ENCODE results near the gene GSTA5.
"Not testable (repeated sequence)": the region's sequence is repeated elsewhere in the genome, so short reads cannot be mapped to it uniquely, and the experiment has no call there.

Gene GSTA5

DNA sequence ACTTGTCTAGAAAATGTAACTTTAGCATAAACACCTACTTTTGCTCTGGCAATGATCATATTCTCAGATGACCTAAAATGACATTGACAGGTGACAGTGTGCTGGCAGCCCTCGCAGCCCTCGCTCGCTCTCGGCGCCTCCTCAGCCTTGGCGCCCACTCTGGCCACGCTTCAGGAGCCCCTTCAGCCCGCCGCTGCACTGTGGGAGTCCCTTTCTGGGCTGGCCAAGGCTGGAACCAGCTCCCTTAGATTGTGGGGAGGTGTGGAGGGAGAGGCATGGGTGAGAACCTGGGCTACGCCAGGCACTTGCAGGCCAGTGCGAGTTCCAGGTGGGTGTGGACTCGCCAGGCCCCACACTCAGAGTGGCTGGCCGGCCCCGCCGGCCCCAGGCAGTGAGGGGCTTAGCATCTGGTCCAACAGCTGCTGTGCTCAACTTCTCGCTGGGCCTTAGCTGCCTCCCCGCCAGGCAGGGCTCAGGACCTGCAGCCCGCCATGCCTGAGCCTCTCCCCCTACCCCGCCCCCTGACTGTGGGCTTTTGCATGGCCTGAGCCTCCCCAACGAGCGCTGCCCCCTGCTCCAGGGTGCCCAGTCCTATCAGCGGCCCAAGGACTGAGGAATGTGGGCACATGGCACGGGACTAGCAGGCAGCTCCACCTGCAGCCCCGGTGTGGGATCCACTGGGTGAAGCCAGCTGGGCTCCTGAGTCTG lies 54.2 kb downstream of the GSTA5 start:
- Histone ChIP-seq H3K4me3 (ENCODE audit: low read depth, low read length) (no peak overlapping the region), H3K27me3 (no peaks in the 10 kb centered on the region), H3K36me3 (no peaks in the 10 kb centered on the region), H3K9me3 (no peaks in the 10 kb centered on the region; the same call in 1 of the 2 replicates), H3K4me1 (no peaks in the 10 kb centered on the region)
- no peak for DNase-seq
- TF ChIP-seq, protein P1, sequence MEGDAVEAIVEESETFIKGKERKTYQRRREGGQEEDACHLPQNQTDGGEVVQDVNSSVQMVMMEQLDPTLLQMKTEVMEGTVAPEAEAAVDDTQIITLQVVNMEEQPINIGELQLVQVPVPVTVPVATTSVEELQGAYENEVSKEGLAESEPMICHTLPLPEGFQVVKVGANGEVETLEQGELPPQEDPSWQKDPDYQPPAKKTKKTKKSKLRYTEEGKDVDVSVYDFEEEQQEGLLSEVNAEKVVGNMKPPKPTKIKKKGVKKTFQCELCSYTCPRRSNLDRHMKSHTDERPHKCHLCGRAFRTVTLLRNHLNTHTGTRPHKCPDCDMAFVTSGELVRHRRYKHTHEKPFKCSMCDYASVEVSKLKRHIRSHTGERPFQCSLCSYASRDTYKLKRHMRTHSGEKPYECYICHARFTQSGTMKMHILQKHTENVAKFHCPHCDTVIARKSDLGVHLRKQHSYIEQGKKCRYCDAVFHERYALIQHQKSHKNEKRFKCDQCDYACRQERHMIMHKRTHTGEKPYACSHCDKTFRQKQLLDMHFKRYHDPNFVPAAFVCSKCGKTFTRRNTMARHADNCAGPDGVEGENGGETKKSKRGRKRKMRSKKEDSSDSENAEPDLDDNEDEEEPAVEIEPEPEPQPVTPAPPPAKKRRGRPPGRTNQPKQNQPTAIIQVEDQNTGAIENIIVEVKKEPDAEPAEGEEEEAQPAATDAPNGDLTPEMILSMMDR (IDR thresholded peaks at IDR 0.05; ENCODE audit: low read depth, low read length), result no peak

DNA sequence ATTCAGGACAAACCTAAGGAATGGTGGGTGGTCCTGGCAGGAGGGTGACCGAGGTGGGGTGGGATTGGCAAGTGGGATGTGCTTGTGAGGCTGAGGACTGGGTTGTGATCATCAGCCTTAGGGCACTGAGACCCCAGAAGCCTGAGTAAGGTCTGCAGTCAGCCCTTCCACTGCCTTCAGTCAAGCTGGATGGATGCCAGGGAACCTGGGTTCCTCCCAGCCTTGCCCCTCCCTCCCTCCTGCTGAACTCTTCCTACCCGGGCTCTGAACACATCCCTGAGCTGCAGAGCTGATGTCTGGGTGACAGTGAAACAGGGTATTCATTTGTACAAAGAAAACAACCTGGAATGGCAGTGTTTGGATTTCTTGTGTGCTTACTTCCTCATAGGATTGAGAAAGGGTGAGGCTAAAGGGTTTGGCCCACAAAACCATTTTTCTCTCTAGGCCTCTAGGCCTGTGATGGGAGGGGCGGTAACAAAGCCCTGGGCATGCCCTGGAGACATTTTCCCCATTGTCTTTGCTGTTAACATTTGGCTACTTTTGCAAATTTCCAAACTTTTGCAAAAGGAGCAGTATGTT lies 57.8 kb downstream of the GSTA5 start:
- H3K4me1 ChIP-seq; H3K9me3 ChIP-seq; H3K4me3 ChIP-seq (ENCODE audit: low read depth, low read length); H3K36me3 ChIP-seq; DNase-seq; H3K27me3 ChIP-seq: not testable (repeated sequence)

- H3K4me1 ChIP-seq, result not testable (repeated sequence)
These were observed 58.4 kb downstream of the GSTA5 start for GRCh38 chr6:52782209-52782608.

More at GRCh38 chr6:52782209-52782608, 58.4 kb downstream of the GSTA5 start:
- H3K36me3 ChIP-seq; H3K4me3 ChIP-seq (ENCODE audit: low read depth, low read length); H3K27me3 ChIP-seq; H3K9me3 ChIP-seq; DNase-seq: not testable (repeated sequence)

All from BE2C (cell line).